IMR-90 (cell line): ENCODE measurements around the gene CIRBP. TPM values are rescaled to one million over a fixed set of nuclear protein-coding genes. Genes with fewer than 3 reads are reported as not detected.

Experiments
- ATAC-seq: fragments of 200-7000 bp; cut with Tn5 transposase; 2 replicates; pipeline ENCODE4 v1.9.1; 2020; ENCODE audit warnings: low read depth, mild to moderate bottlenecking, moderate library complexity
- BruUV-seq: library from RNA; stranded (reverse); fragments of 400-500 nt; replicated peaks from 2 replicates; lab custom pipeline; 2021; lab: Mats Ljungman, UMichigan
- CTCF ChIA-PET: fragments of 300-600 bp; formaldehyde crosslinking; extraction: SDS; loops from one replicate; lab custom pipeline; 2021; ENCODE audit warnings: antibody characterized with exemption; lab: Yijun Ruan, JAX
- POLR2A ChIA-PET: fragments of 300-600 bp; sonication (Branson Sonifier 250); formaldehyde crosslinking; loops from one replicate; lab custom pipeline; 2022; ENCODE audit warnings: antibody characterized with exemption; ENCODE audit not compliant: unreplicated experiment; lab: Charles Lee
- DNase-seq: peaks from one replicate; pipeline ENCODE4 v3.0.0; 2013
- H2AFZ ChIP-seq: replicated peaks from 2 replicates; pipeline ENCODE3; 2013; ENCODE audit warnings: low read length, mild to moderate bottlenecking; ENCODE audit not compliant: poor library complexity
- H2AK5ac ChIP-seq: 2 replicates; pipeline ENCODE4 v1.6.1; 2013; ENCODE audit warnings: low read depth, low read length, inconsistent platforms
- H2AK9ac ChIP-seq: replicated peaks from 2 replicates; pipeline ENCODE3; 2013; ENCODE audit warnings: mild to moderate bottlenecking, low read depth, low read length, moderate library complexity; ENCODE audit not compliant: poor library complexity
- H2BK120ac ChIP-seq: 2 replicates; pipeline ENCODE4 v1.6.1; 2013; ENCODE audit warnings: low read depth, low read length, inconsistent platforms
- H2BK15ac ChIP-seq: 3 replicates; pipeline ENCODE4 v1.6.1; 2013; ENCODE audit warnings: low read depth, low read length, inconsistent platforms
- H2BK20ac ChIP-seq: 2 replicates; pipeline ENCODE4 v1.6.1; 2013; ENCODE audit warnings: low read depth, mild to moderate bottlenecking, inconsistent platforms, low read length, moderate library complexity
- H2BK5ac ChIP-seq: 2 replicates; pipeline ENCODE4 v1.6.1; 2013; ENCODE audit warnings: mild to moderate bottlenecking, low read depth, low read length, inconsistent platforms; ENCODE audit not compliant: poor library complexity, severe bottlenecking
- H3K14ac ChIP-seq: replicated peaks from 2 replicates; pipeline ENCODE4 v1.6.1; 2013; ENCODE audit warnings: low read depth, low read length, inconsistent platforms
- H3K18ac ChIP-seq: 2 replicates; pipeline ENCODE4 v1.6.1; 2013; ENCODE audit warnings: low read depth, low read length, control low read depth
- H3K23ac ChIP-seq: 2 replicates; pipeline ENCODE4 v1.6.1; 2013; ENCODE audit warnings: low read depth, low read length, inconsistent platforms
- H3K27ac ChIP-seq: 2 replicates; pipeline ENCODE4 v1.5.1; 2013; ENCODE audit warnings: mild to moderate bottlenecking, control low read depth, low read length; ENCODE audit not compliant: insufficient read depth
- H3K27me3 ChIP-seq: 2 replicates; pipeline ENCODE4 v1.6.1; 2013; ENCODE audit warnings: low read length; ENCODE audit not compliant: control insufficient read depth, insufficient read depth
- H3K36me3 ChIP-seq: 2 replicates; pipeline ENCODE4 v1.6.1; 2013; ENCODE audit warnings: low read length, mixed read lengths; ENCODE audit not compliant: control insufficient read depth, insufficient read depth
- H3K4ac ChIP-seq: 2 replicates; pipeline ENCODE4 v1.6.1; 2013; ENCODE audit warnings: low read depth, low read length, inconsistent platforms
- H3K4me1 ChIP-seq: 2 replicates; pipeline ENCODE4 v1.6.1; 2013; ENCODE audit warnings: low read length, mixed read lengths; ENCODE audit not compliant: control insufficient read depth, insufficient read depth
- H3K4me2 ChIP-seq: 2 replicates; pipeline ENCODE4 v1.6.1; 2013; ENCODE audit warnings: low read depth, mild to moderate bottlenecking, control low read depth, low read length, moderate library complexity
- H3K4me3 ChIP-seq: 2 replicates; pipeline ENCODE4 v1.5.1; 2013; ENCODE audit warnings: low read depth, mild to moderate bottlenecking, control low read depth, low read length, moderate library complexity; ENCODE audit not compliant: insufficient read depth
- H3K56ac ChIP-seq: 2 replicates; pipeline ENCODE4 v1.6.1; 2013; ENCODE audit warnings: low read length, inconsistent platforms; ENCODE audit not compliant: insufficient read depth; ENCODE audit errors: extremely low read depth
- H3K79me1 ChIP-seq, 2 experiments: 2 replicates each; pipeline ENCODE4 v1.6.1; 2013; ENCODE audit warnings: low read length in 2 of 2, inconsistent platforms in 1 of 2, low read depth in 1 of 2
- H3K9ac ChIP-seq: 2 replicates; pipeline ENCODE4 v1.6.1; 2013; ENCODE audit warnings: low read depth, low read length, control low read depth
- H3K9me1 ChIP-seq: 2 replicates; pipeline ENCODE4 v1.6.1; 2013; ENCODE audit warnings: low read length, inconsistent platforms; ENCODE audit not compliant: insufficient read depth
- H3K9me3 ChIP-seq: 2 replicates; pipeline ENCODE4 v1.6.1; 2013; ENCODE audit warnings: low read length; ENCODE audit not compliant: control insufficient read depth, insufficient read depth
- H4K20me1 ChIP-seq: 2 replicates; pipeline ENCODE4 v1.6.1; 2013; ENCODE audit warnings: low read length, inconsistent platforms; ENCODE audit not compliant: insufficient read depth
- H4K5ac ChIP-seq: 2 replicates; pipeline ENCODE4 v1.6.1; 2013; ENCODE audit warnings: mild to moderate bottlenecking, low read depth, low read length, control low read depth
- H4K8ac ChIP-seq, 2 experiments: 2 replicates each; pipeline ENCODE4 v1.6.1; 2013; ENCODE audit warnings: low read depth in 2 of 2, low read length in 2 of 2, control low read depth in 1 of 2, inconsistent platforms in 1 of 2
- H4K91ac ChIP-seq: 2 replicates; pipeline ENCODE4 v1.6.1; 2013; ENCODE audit warnings: low read depth, low read length, inconsistent platforms; ENCODE audit not compliant: insufficient read depth
- RCOR1 ChIP-seq: IDR thresholded peaks from 2 replicates; pipeline ENCODE4 v1.6.1; 2012; ENCODE audit warnings: mild to moderate bottlenecking, low read length, improper control_type of control experiment; ENCODE audit not compliant: insufficient replicate concordance
- WGBS, 2 experiments: methylation state at CpG; one replicate each; pipeline versions ENCODE4 v1.1.5 to v1.1.7; 2013; ENCODE audit warnings: missing lambda C conversion rate in 2 of 2; ENCODE audit not compliant: insufficient read length in 1 of 2; ENCODE audit errors: extremely low coverage in 2 of 2; 5-methylcytosine and 5-hydroxymethylcytosine counted together
- dilution Hi-C: fragments of 300-500 bp; cut with HindIII; formaldehyde crosslinking; loops from one replicate; pipeline ENCODE4 v1.14.3; 2018; ENCODE audit warnings: low sequenced_read_pairs; ENCODE audit not compliant: unreplicated experiment
- in situ Hi-C: fragments of 300-500 bp; cut with MboI; formaldehyde crosslinking; loops from 3 replicates; pipeline ENCODE4 v1.14.3; 2019; ENCODE audit warnings: low sequenced_read_pairs, inconsistent platforms, mixed read lengths
- intact Hi-C: fragments of 100-400 bp; cut with micrococcal nuclease; formaldehyde crosslinking; loops from 2 replicates; pipeline ENCODE4 v1.10.0; 2022
- polyA plus RNA-seq, 3 experiments: library from polyadenylated mRNA; depleted of rRNA; stranded (reverse); fragments of >200 nt; gene quantifications; 2 replicates each; pipeline ENCODE4 v1.2.3, GENCODE V29; 2012; ENCODE audit warnings: low replicate concordance in 1 of 3
- total RNA-seq: library from RNA; depleted of rRNA; stranded (reverse); fragments of >200 nt; gene quantifications from 2 replicates; pipeline ENCODE4 v1.2.3, GENCODE V29; 2012

The CIRBP gene
- total and polyA plus RNA-seq, 2 of the 4 experiments (the other 2 are of a cell fraction): 299 to 542 TPM

GRCh38 chr19:1258707-1259205 is 10.4 kb upstream of the CIRBP start:
- Histone ChIP-seq H3K9ac (no peak overlapping the region), H3K14ac (peak overlapping the region; percentile 68; the same call in 1 of the 2 replicates), H3K36me3 (peaks cover 49% of the 10 kb centered on the region), H2AK5ac (no peak overlapping the region), H3K23ac (no peak overlapping the region), H2BK120ac (no peak overlapping the region), H3K27ac (peak overlapping the region; percentile 74), H3K79me1 (peaks cover 0 to 71% of the 10 kb centered on the region in 2 experiments; a peak in 2 of 4 replicates), H2AFZ (peak overlapping the region; percentile 61), H2BK15ac (no peak overlapping the region), H3K9me1 (peaks cover 3% of the 10 kb centered on the region; the same call in 1 of the 2 replicates), H4K8ac (no peak overlapping the region; a peak in 1 of 4 replicates), H2AK9ac (peak overlapping the region; percentile 93), H3K4me3 (no peak overlapping the region), H3K56ac (no peak overlapping the region), H3K9me3 (no peaks in the 10 kb centered on the region), H2BK20ac (no peak overlapping the region), H3K27me3 (no peaks in the 10 kb centered on the region), H3K4ac (peak overlapping the region; percentile 16; the same call in 1 of the 2 replicates), H3K4me1 (peaks cover 57% of the 10 kb centered on the region), H2BK5ac (peak overlapping the region; percentile 78), H4K20me1 (peaks cover 66% of the 10 kb centered on the region), H4K5ac (no peak overlapping the region), H4K91ac (no peak overlapping the region), H3K4me2 (no peak overlapping the region), H3K18ac (no peak overlapping the region)
- ATAC-seq (no peak), DNase-seq (no peak)
- ChIA-PET POLR2A (interaction anchor here (0.6 kb wide), 2 partner anchors 9 to 15 kb away, joined by 4 to 11 read pairs; no protein-coding TSS in a partner anchor), CTCF (interaction anchor here (1.4 kb wide), 1 partner anchor 14 kb away, joined by 5 read pairs; no protein-coding TSS in a partner anchor)
- in situ Hi-C loops: no loop called here
- dilution Hi-C loops: no loop called here
- WGBS, 2 experiments: 54% methylated on average over 2 of the region's 15 CpGs; no CpG with 5 or more reads in 1 of the 2 experiments
- BruUV-seq: no TSS peak
- intact Hi-C loops: no loop called here
- no peak for TF ChIP-seq RCOR1
